ENCODE data around the gene CC2D2A.
"Not testable (repeated sequence)": the region's sequence is repeated elsewhere in the genome, so short reads cannot be mapped to it uniquely, and the experiment has no call there.

CC2D2A gene

GRCh38 chr4:15562623-15563022, 92.9 kb downstream of the CC2D2A start:
- DNase-seq: peak; percentile 9

- DNase-seq: peak; percentile 31
Observed at GRCh38 chr4:15563871-15564270, 94.2 kb downstream of the CC2D2A start.

- no peak for DNase-seq
Observed at GRCh38 chr4:15568821-15569220, 99.1 kb downstream of the CC2D2A start.

GRCh38 chr4:15569746-15570145, 100.1 kb downstream of the CC2D2A start:
- no peak for DNase-seq

- DNase-seq: peak; percentile 5
Observed at GRCh38 chr4:15575966-15576365, 106.3 kb downstream of the CC2D2A start.

GRCh38 chr4:15577508-15577907, 107.8 kb downstream of the CC2D2A start:
- DNase-seq: no peak

GRCh38 chr4:15584785-15585184, 115.1 kb downstream of the CC2D2A start:
- DNase-seq: no peak

- DNase-seq: no peak
Observed at GRCh38 chr4:15585331-15585730, 115.6 kb downstream of the CC2D2A start.

GRCh38 chr4:15586066-15586465, 116.4 kb downstream of the CC2D2A start:
- peak; percentile 36 for DNase-seq

- no peak for DNase-seq
Observed at GRCh38 chr4:15587649-15588048, 118.0 kb downstream of the CC2D2A start.

- no peak for DNase-seq
Observed at GRCh38 chr4:15592799-15593198, 123.1 kb downstream of the CC2D2A start.

- no peak for DNase-seq
Observed at GRCh38 chr4:15598644-15599043, 129.0 kb downstream of the CC2D2A start.

GRCh38 chr4:15600176-15600575, 130.5 kb downstream of the CC2D2A start:
- DNase-seq: no peak

GRCh38 chr4:15601862-15602261, 132.2 kb downstream of the CC2D2A start:
- DNase-seq: no peak

GRCh38 chr4:15605537-15605936, 135.9 kb downstream of the CC2D2A start:
- no peak for DNase-seq

GRCh38 chr4:15610855-15611254, 141.2 kb downstream of the CC2D2A start:
- DNase-seq: no peak

- no peak for DNase-seq
Observed at GRCh38 chr4:15612136-15612535, 142.5 kb downstream of the CC2D2A start.

GRCh38 chr4:15614891-15615290, 145.2 kb downstream of the CC2D2A start:
- DNase-seq: not testable (repeated sequence)

- DNase-seq: not testable (repeated sequence)
Observed at GRCh38 chr4:15617407-15617806, 147.7 kb downstream of the CC2D2A start.

GRCh38 chr4:15636818-15637217, 167.1 kb downstream of the CC2D2A start:
- DNase-seq: no peak

- DNase-seq: no peak
Observed at GRCh38 chr4:15638418-15638817, 168.7 kb downstream of the CC2D2A start.

GRCh38 chr4:15648600-15648999, 178.9 kb downstream of the CC2D2A start:
- no peak for DNase-seq

- peak; percentile 93 for DNase-seq
Observed at GRCh38 chr4:15649914-15650545, 180.3 kb downstream of the CC2D2A start.
